ENCODE results near the gene COL4A5.
"Not testable (repeated sequence)": the region's sequence is repeated elsewhere in the genome, so short reads cannot be mapped to it uniquely, and the experiment has no call there.

The COL4A5 gene

GRCh38 chrX:108456971-108457477, 17.4 kb downstream of the COL4A5 start:
- no peak for DNase-seq

- no peak for DNase-seq
These were observed 25.0 kb downstream of the COL4A5 start for GRCh38 chrX:108464604-108465003.

- DNase-seq = no peak
These were observed 28.8 kb downstream of the COL4A5 start for GRCh38 chrX:108468486-108468885.

GRCh38 chrX:108473979-108474378, 34.3 kb downstream of the COL4A5 start:
- no peak for DNase-seq

GRCh38 chrX:108481528-108481927, 41.9 kb downstream of the COL4A5 start:
- DNase-seq = not testable (repeated sequence)

GRCh38 chrX:108484251-108484650, 44.6 kb downstream of the COL4A5 start:
- DNase-seq = no peak

- no peak for DNase-seq
These were observed 46.3 kb downstream of the COL4A5 start for GRCh38 chrX:108485960-108486359.

- DNase-seq = no peak
These were observed 54.9 kb downstream of the COL4A5 start for GRCh38 chrX:108494406-108495090.

- no peak for DNase-seq
These were observed 72.1 kb downstream of the COL4A5 start for GRCh38 chrX:108511721-108512120.

GRCh38 chrX:108516184-108516583, 76.5 kb downstream of the COL4A5 start:
- no peak for DNase-seq

- DNase-seq = no peak
These were observed 88.1 kb downstream of the COL4A5 start for GRCh38 chrX:108527724-108528123.

GRCh38 chrX:108537005-108537404, 97.4 kb downstream of the COL4A5 start:
- DNase-seq = no peak

GRCh38 chrX:108541286-108541685, 101.6 kb downstream of the COL4A5 start:
- no peak for DNase-seq

GRCh38 chrX:108557580-108557979, 117.9 kb downstream of the COL4A5 start:
- no peak for DNase-seq

GRCh38 chrX:108558217-108558616, 118.6 kb downstream of the COL4A5 start:
- no peak for DNase-seq

- no peak for DNase-seq
These were observed 133.5 kb downstream of the COL4A5 start for GRCh38 chrX:108573136-108573535.

GRCh38 chrX:108582151-108582550, 142.5 kb downstream of the COL4A5 start:
- DNase-seq = no peak

GRCh38 chrX:108584617-108585211, 145.1 kb downstream of the COL4A5 start:
- no peak for DNase-seq

- DNase-seq = no peak
These were observed 150.9 kb downstream of the COL4A5 start for GRCh38 chrX:108590496-108590895.

GRCh38 chrX:108601276-108601675, 161.6 kb downstream of the COL4A5 start:
- no peak for DNase-seq

- no peak for DNase-seq
These were observed 170.5 kb downstream of the COL4A5 start for GRCh38 chrX:108610141-108610540.

- DNase-seq = no peak
These were observed 175.0 kb downstream of the COL4A5 start for GRCh38 chrX:108614616-108615015.

- no peak for DNase-seq
These were observed 201.2 kb downstream of the COL4A5 start for GRCh38 chrX:108640817-108641216.

- DNase-seq = no peak
These were observed 202.1 kb downstream of the COL4A5 start for GRCh38 chrX:108641589-108642272.

Data from NCI-H1048 (cell line).